K562 (cell line): ENCODE measurements around the gene RNF152.

ENCODE experiments used
- BRF2 ChIP-seq: IDR thresholded peaks from 3 replicates; pipeline ENCODE4 v1.6.1; 2011; ENCODE audit warnings: borderline replicate concordance, mild to moderate bottlenecking; ENCODE audit not compliant: insufficient read length, insufficient read depth
- CBFB ChIP-seq: sonication (generic); formaldehyde crosslinking; IDR thresholded peaks from 2 replicates; pipeline ENCODE4 v1.4.0; 2020; ENCODE audit warnings: mild to moderate bottlenecking, missing genetic modification reagents
- CEBPB ChIP-seq: fragments of 450-650 bp; IDR thresholded peaks from 2 replicates; pipeline ENCODE4 v1.6.1; 2016; ENCODE audit warnings: missing genetic modification characterization, missing compliant biosample characterization
- CTCF ChIP-seq, 3 experiments: IDR thresholded peaks in 2 of 3; conservative IDR thresholded peaks in 1 of 3; 2 replicates each; pipeline ENCODE4 v1.5.1; 2011 to 2012; ENCODE audit warnings: low read length in 3 of 3, mild to moderate bottlenecking in 3 of 3, control low read depth in 2 of 3, improper control_type of control experiment in 1 of 3, inconsistent platforms in 1 of 3, low read depth in 1 of 3, mixed read lengths in 1 of 3, moderate library complexity in 1 of 3; ENCODE audit not compliant: insufficient read depth in 2 of 3
- HIVEP1 ChIP-seq: fragments of 250-450 bp; sonication (Bioruptor Pico); IDR thresholded peaks from 2 replicates; pipeline ENCODE4 v1.4.0; 2020; ENCODE audit warnings: mild to moderate bottlenecking
- JUND ChIP-seq, 2 experiments: IDR thresholded peaks; 2 replicates in 1 of 2; 3 replicates in 1 of 2; pipeline ENCODE4 v1.6.1; 2011; ENCODE audit warnings: borderline replicate concordance in 2 of 2, low read depth in 2 of 2, low read length in 2 of 2, improper control_type of control experiment in 1 of 2, missing biosample characterization in 1 of 2, missing genetic modification characterization in 1 of 2, missing genetic modification reagents in 1 of 2
- NFE2L1 ChIP-seq: fragments of 450-650 bp; IDR thresholded peaks from 2 replicates; pipeline ENCODE4 v1.6.1; 2016; ENCODE audit warnings: missing genetic modification characterization, low read depth, mild to moderate bottlenecking, missing compliant biosample characterization, moderate library complexity, borderline replicate concordance
- PML ChIP-seq: IDR thresholded peaks from 2 replicates; pipeline ENCODE4 v1.6.1; 2012; ENCODE audit warnings: low read length, inconsistent platforms
- POLR2A ChIP-seq: fragments of 450-650 bp; conservative IDR thresholded peaks from 2 replicates; pipeline ENCODE4 v1.6.1; 2016
- POLR2AphosphoS5 ChIP-seq: IDR thresholded peaks from 2 replicates; pipeline ENCODE4 v1.6.1; 2011; ENCODE audit warnings: mild to moderate bottlenecking, low read depth, low read length, moderate library complexity; ENCODE audit not compliant: control insufficient read depth, insufficient read depth
- TEAD1 ChIP-seq, 2 experiments: fragments of 450-650 bp in 1 of 2; sonication (generic) in 1 of 2; formaldehyde crosslinking; IDR thresholded peaks; 2 replicates each; pipeline versions ENCODE4 v1.4.0 to v1.8.0; 2020 to 2022; ENCODE audit warnings: mild to moderate bottlenecking in 2 of 2, missing genetic modification reagents in 1 of 2
- USF2 ChIP-seq: sonication (generic); formaldehyde crosslinking; IDR thresholded peaks from 2 replicates; pipeline ENCODE4 v1.5.0; 2020; ENCODE audit warnings: missing genetic modification reagents
- ZNF354B ChIP-seq: fragments of 250-450 bp; sonication (Bioruptor Pico); IDR thresholded peaks from 2 replicates; pipeline ENCODE4 v1.4.0; 2020
- ZNF57 ChIP-seq: fragments of 450-650 bp; formaldehyde crosslinking; IDR thresholded peaks from 2 replicates; pipeline ENCODE4 v1.4.0; 2020; ENCODE audit warnings: mild to moderate bottlenecking, moderate library complexity

- TF ChIP-seq HIVEP1 (CRISPR knock-in tag), result no peak
- no peak for TF ChIP-seq CEBPB
- TF ChIP-seq PML, result no peak
- no peak for TF ChIP-seq POLR2AphosphoS5
- no peak for TF ChIP-seq JUND (IDR thresholded peaks at IDR 0.05; ENCODE audit: borderline replicate concordance, low read depth, low read length)
- TF ChIP-seq JUND (tag; IDR thresholded peaks at IDR 0.05; ENCODE audit: borderline replicate concordance, low read depth, low read length), result no peak
- TF ChIP-seq CTCF (IDR thresholded peaks at IDR 0.05 in 2 of 3, conservative IDR thresholded peaks at IDR 0.05 in 1 of 3; ENCODE audit: insufficient read depth in 2 of 3, low read depth in 1 of 3, low read length in 3 of 3), result no peak
- TF ChIP-seq POLR2A, result no peak
- TF ChIP-seq CBFB, result no peak
- no peak for TF ChIP-seq USF2
- TF ChIP-seq TEAD1 (CRISPR knock-in tag; IDR thresholded peaks at IDR 0.05), result no peak
- TF ChIP-seq BRF2, result no peak
- no peak for TF ChIP-seq NFE2L1 (tag)
- no peak for TF ChIP-seq ZNF354B
- no peak for TF ChIP-seq ZNF57 (CRISPR knock-in tag)
Measured at GRCh38 chr18:61766266-61766884, 126.4 kb downstream of the RNF152 start.
